Spleen (tissue), 11 donors: ENCODE results near the gene KMT2E. TPM values are rescaled to one million over a fixed set of nuclear protein-coding genes. Genes with fewer than 3 reads are reported as not detected.

ENCODE experiments used
- DNase-seq: peaks from one replicate; pipeline ENCODE4 v3.0.0-alpha.2; 2020
- H3K27ac ChIP-seq, 8 donors: fragments of 200-600 bp; sonication (generic) in 7 of 8; 1 replicate in 4 of 8; 2 replicates in 4 of 8; pipeline versions ENCODE4 v1.5.0 to v1.8.0; 2016 to 2021; ENCODE audit warnings: inconsistent platforms in 4 of 8, mild to moderate bottlenecking in 4 of 8, moderate library complexity in 1 of 8
- H3K27me3 ChIP-seq, 7 donors: fragments of 200-600 bp; sonication (generic) in 6 of 7; replicated peaks in 1 of 7; 1 replicate in 4 of 7; 2 replicates in 3 of 7; pipeline versions ENCODE4 v1.5.0 to v1.8.0; 2016 to 2021; ENCODE audit warnings: inconsistent platforms in 3 of 7, mild to moderate bottlenecking in 1 of 7
- H3K36me3 ChIP-seq, 6 donors: fragments of 200-600 bp; sonication (generic) in 5 of 6; 1 replicate in 4 of 6; 2 replicates in 2 of 6; pipeline versions ENCODE4 v1.5.0 to v1.8.0; 2016 to 2021; ENCODE audit warnings: inconsistent platforms in 2 of 6
- H3K4me1 ChIP-seq, 6 donors: fragments of 200-600 bp; sonication (generic) in 5 of 6; 1 replicate in 3 of 6; 2 replicates in 3 of 6; pipeline versions ENCODE4 v1.5.0 to v1.8.0; 2016 to 2021; ENCODE audit warnings: inconsistent platforms in 3 of 6
- H3K4me3 ChIP-seq, 8 donors: fragments of 200-600 bp; sonication (generic) in 7 of 8; 1 replicate in 4 of 8; 2 replicates in 4 of 8; pipeline versions ENCODE4 v1.5.0 to v1.8.0; 2016 to 2021; ENCODE audit warnings: inconsistent platforms in 4 of 8, mild to moderate bottlenecking in 4 of 8, moderate library complexity in 2 of 8
- H3K9me3 ChIP-seq, 8 donors: fragments of 200-600 bp; sonication (generic) in 7 of 8; 1 replicate in 4 of 8; 2 replicates in 4 of 8; pipeline versions ENCODE4 v1.5.0 to v1.8.0; 2016 to 2021; ENCODE audit warnings: inconsistent platforms in 4 of 8
- POLR2A ChIP-seq, 3 donors: fragments of 450-650 bp; IDR thresholded peaks; one replicate each; pipeline ENCODE4 v1.5.1; 2017; ENCODE audit warnings: antibody characterized with exemption in 3 of 3, mild to moderate bottlenecking in 1 of 3
- POLR2AphosphoS5 ChIP-seq, 3 donors: sonication (generic); formaldehyde crosslinking; IDR thresholded peaks; one replicate each; pipeline ENCODE4 v1.5.1; 2017; ENCODE audit warnings: antibody characterized with exemption in 3 of 3
- WGBS, 5 donors: extraction: QIAGEN DNeasy Blood & Tissue Kit in 3 of 5; methylation state at CpG; one replicate each; pipeline versions ENCODE4 v1.1.5 to v1.1.7; 2013 to 2018; 5-methylcytosine and 5-hydroxymethylcytosine counted together
- intact Hi-C: fragments of 100-400 bp; cut with DNase I; formaldehyde crosslinking; loops from one replicate; pipeline ENCODE4 v1.15.0; 2023; ENCODE audit warnings: low total_unique reads
- polyA plus RNA-seq, 3 donors: library from polyadenylated mRNA; stranded (reverse); fragments of 200-250 nt; gene quantifications; one replicate each; pipeline ENCODE4 v1.2.1, GENCODE V29; 2013
- total RNA-seq, 7 donors: library from RNA; depleted of rRNA in 3 of 7; stranded (reverse); fragments of >200 nt in 3 of 7; fragmentation: NEBNext Ultra II Directional in 4 of 7; extraction: Animal tissue kit (Norgen Biotek cat#: 25700) in 4 of 7; gene quantifications; one replicate each; pipeline versions ENCODE4 v1.1.0 to v1.2.1, GENCODE V29; 2016 to 2021
- TF ChIP-seq, protein P1 (sequence below), 11 experiments: fragments of 200-600 bp in 7 of 11; fragments of 450-650 bp in 4 of 11; sonication (generic) in 4 of 11; IDR thresholded peaks in 8 of 11; conservative IDR thresholded peaks in 3 of 11; 1 replicate in 7 of 11; 2 replicates in 4 of 11; pipeline versions ENCODE4 v1.4.0 to v1.8.0; 2016 to 2021; ENCODE audit warnings: antibody characterized with exemption in 11 of 11, inconsistent platforms in 4 of 11, mild to moderate bottlenecking in 1 of 11
- donor health status: healthy with polysubstance abuse.
- donor health status: DM: no; HTN: no; CAD: no; lungs with moderate emphysema.
- donor health status: DM: no; HTN: no; CAD: no.
- donor health status: Bipolar disorder and iron deficiency.
- donor health status: healthy.
- donor health status: DM: no; HTN: no; CAD: no.
- donor health status: DM: yes; HTN: yes; CAD: no.

Gene KMT2E
- total and polyA plus RNA-seq, 10 donors: 11.5 to 215 (median 137) TPM

DNA sequence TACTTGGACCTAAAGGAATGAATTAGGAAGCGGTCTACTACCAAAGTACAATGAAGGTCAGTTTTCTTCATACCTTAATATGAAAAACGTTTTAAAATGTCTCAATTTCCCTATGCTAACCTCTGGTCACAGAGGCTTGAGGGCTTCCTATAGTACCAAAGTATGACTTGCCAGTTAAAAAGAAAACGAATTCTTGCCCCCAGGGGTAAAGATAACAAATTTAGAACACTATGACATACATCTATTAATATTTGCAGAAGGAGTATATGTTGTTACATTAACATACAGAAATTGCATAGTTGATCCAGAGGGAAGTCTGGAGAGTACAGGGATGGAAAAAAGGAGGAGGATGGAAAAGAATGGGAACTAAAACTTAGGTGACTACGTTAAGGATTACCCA is 13.8 kb upstream of the KMT2E start:
- Histone ChIP-seq H3K36me3 (peaks cover 0 to 41% (median 0%) of the 10 kb centered on the region in 6 donors), H3K9me3 (no peaks in the 10 kb centered on the region), H3K4me3 (no peak overlapping the region), H3K4me1 (peaks cover 0 to 100% (median 93%) of the 10 kb centered on the region in 6 donors), H3K27ac (no peak overlapping the region), H3K27me3 (no peaks in the 10 kb centered on the region)
- no peak for DNase-seq
- TF ChIP-seq, protein P1, sequence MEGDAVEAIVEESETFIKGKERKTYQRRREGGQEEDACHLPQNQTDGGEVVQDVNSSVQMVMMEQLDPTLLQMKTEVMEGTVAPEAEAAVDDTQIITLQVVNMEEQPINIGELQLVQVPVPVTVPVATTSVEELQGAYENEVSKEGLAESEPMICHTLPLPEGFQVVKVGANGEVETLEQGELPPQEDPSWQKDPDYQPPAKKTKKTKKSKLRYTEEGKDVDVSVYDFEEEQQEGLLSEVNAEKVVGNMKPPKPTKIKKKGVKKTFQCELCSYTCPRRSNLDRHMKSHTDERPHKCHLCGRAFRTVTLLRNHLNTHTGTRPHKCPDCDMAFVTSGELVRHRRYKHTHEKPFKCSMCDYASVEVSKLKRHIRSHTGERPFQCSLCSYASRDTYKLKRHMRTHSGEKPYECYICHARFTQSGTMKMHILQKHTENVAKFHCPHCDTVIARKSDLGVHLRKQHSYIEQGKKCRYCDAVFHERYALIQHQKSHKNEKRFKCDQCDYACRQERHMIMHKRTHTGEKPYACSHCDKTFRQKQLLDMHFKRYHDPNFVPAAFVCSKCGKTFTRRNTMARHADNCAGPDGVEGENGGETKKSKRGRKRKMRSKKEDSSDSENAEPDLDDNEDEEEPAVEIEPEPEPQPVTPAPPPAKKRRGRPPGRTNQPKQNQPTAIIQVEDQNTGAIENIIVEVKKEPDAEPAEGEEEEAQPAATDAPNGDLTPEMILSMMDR (IDR thresholded peaks at IDR 0.05 in 8 of 11, conservative IDR thresholded peaks at IDR 0.05 in 3 of 11): no peak
- TF ChIP-seq POLR2A (IDR thresholded peaks at IDR 0.05): no peak
- no peak for TF ChIP-seq POLR2AphosphoS5 (IDR thresholded peaks at IDR 0.05)
- WGBS, 5 donors: 50 to 55% (median 55%) methylated on average over 4 of the region's 4 CpGs
- intact Hi-C loops: no loop called here

DNA sequence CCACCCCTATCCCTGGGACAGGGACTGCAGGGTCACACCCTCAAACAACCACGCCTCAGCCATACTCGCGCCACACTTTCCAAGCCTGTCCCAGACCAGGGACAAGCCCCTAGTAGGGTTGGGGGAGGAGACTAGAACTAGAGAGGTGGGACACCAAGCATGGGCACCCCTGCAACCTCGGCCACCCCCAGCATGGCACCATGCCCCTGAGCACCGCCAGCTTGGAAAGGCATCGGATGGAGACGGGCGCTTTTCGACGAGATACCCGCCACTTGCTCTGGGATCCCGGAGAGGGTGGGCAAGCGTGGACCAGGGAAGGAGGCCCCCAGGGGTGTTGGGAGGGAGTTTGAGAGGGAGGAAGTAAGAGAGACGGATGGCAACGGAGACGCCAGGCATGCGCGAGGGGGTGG is 13.1 kb upstream of the KMT2E start:
- TF ChIP-seq, protein P1 (IDR thresholded peaks at IDR 0.05 in 8 of 11, conservative IDR thresholded peaks at IDR 0.05 in 3 of 11): no peak
- TF ChIP-seq POLR2AphosphoS5 (IDR thresholded peaks at IDR 0.05): peak in 2 of 3 donors; percentile 26 to 63
- DNase-seq: no peak
- H3K27ac ChIP-seq: no peak overlapping the region
- WGBS, 5 donors: 92 to 96% (median 93%) methylated on average over 17 to 18 of the region's 18 CpGs
- H3K27me3 ChIP-seq: no peaks in the 10 kb centered on the region
- H3K36me3 ChIP-seq: peaks cover 0 to 41% (median 0%) of the 10 kb centered on the region in 6 donors
- H3K4me1 ChIP-seq: peaks cover 0 to 100% (median 90%) of the 10 kb centered on the region in 6 donors
- intact Hi-C loops: no loop called here
- H3K4me3 ChIP-seq: no peak overlapping the region
- H3K9me3 ChIP-seq: no peaks in the 10 kb centered on the region

DNA sequence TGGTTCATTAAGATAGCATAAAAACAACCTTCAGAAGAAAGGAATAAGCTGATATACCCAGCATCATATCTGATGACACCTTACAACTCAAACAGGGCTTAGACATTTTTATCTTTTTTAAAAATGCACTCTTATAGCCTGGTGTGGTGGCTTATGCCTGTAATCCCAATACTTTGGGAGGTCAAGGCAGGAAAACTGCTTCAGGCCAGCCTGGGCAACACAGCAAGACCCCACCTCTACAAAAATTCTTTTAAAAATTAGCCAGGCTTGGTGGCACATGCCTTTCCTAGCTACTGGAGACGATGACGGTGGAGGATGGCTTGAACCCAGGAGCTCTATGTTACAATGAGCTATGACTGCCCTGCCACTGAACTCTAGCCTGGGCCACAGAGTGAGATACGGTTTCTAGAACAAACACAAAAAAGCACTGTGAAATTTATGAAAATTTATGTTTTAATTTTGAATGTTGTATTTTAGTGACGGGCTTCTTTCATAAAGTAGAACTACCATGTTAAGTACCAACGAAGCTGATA is 12.3 kb upstream of the KMT2E start:
- DNase-seq: no peak
- H3K4me3 ChIP-seq: no peak overlapping the region
- intact Hi-C loops: no loop called here
- TF ChIP-seq POLR2AphosphoS5 (IDR thresholded peaks at IDR 0.05) (no peak), POLR2A (IDR thresholded peaks at IDR 0.05) (no peak)
- TF ChIP-seq, protein P1 (IDR thresholded peaks at IDR 0.05 in 8 of 11, conservative IDR thresholded peaks at IDR 0.05 in 3 of 11): no peak
- WGBS, 5 donors: 88 to 93% (median 89%) methylated on average over 5 of the region's 5 CpGs
- H3K27me3 ChIP-seq: no peaks in the 10 kb centered on the region
- H3K9me3 ChIP-seq: no peaks in the 10 kb centered on the region
- peak overlapping the region in 1 of 8 donors; percentile 17 for H3K27ac ChIP-seq
- H3K36me3 ChIP-seq: peaks cover 0 to 38% (median 0%) of the 10 kb centered on the region in 6 donors
- peaks cover 0 to 100% (median 93%) of the 10 kb centered on the region in 6 donors for H3K4me1 ChIP-seq

DNA sequence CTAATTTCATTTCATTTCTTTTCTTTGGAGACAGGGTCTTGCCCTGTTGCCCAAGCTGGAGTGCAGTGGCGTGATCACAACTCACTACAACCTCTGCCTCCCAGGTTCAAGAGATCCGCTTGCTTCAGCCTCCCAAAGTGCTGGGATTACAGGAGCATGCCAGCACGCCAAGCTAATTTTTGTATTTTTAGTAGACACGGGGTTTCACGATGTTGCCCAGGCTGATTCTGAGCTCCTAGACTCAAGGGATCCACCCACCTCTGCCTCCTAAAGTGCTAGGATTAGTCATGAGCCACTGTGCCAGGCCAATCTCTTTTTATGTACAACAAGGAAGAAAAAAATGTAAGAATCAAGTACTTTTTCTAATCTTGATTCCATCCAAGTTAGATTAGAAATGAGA is 10.7 kb upstream of the KMT2E start:
- peaks cover 0 to 100% (median 96%) of the 10 kb centered on the region in 6 donors for H3K4me1 ChIP-seq
- no peak for DNase-seq
- intact Hi-C loops: no loop called here
- H3K27me3 ChIP-seq: no peaks in the 10 kb centered on the region
- TF ChIP-seq POLR2AphosphoS5 (IDR thresholded peaks at IDR 0.05) (peak in 1 of 3 donors; percentile 20), POLR2A (IDR thresholded peaks at IDR 0.05) (no peak)
- TF ChIP-seq, protein P1 (IDR thresholded peaks at IDR 0.05 in 8 of 11, conservative IDR thresholded peaks at IDR 0.05 in 3 of 11): no peak
- whole genome bisulfite sequencing, 5 donors: 38 to 75% (median 54%) methylated on average over 5 of the region's 5 CpGs
- H3K27ac ChIP-seq: peak overlapping the region in 6 of 8 donors; percentile 16 to 61 (median 34)
- H3K4me3 ChIP-seq: peak overlapping the region in 1 of 8 donors; percentile 21
- H3K36me3 ChIP-seq: peaks cover 0 to 50% (median 0%) of the 10 kb centered on the region in 6 donors
- no peaks in the 10 kb centered on the region for H3K9me3 ChIP-seq
